ENCODE measurements around the gene NALCN. TPM values are rescaled to one million over a fixed set of nuclear protein-coding genes. Genes with fewer than 3 reads are reported as not detected.

NALCN gene
- total and polyA plus RNA-seq, 9 donors, result 0.24 to 1.2 (median 0.33) TPM

DNA sequence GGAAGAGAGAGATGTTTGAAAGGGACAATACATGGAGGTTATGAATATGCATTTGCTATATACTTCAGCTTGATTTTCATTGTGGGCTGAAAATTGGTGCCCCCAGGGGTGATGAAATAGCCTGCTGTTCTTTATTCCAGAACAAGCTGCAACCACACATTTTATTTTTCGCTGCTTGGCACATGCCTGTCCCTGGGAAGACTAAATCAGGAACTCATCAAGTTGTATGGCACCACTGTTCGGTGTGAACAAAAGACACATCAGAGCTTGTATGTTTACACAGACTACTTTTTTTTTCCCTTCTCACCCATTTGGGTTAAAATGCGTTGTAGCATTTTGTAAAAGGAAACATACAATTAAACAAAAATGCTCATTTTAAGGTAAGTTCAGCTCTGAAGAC is 230.7 kb downstream of the NALCN start:
- Histone ChIP-seq H3K9me3 (replicated peaks; ENCODE audit: control insufficient read depth, low read depth, low read length) (no peaks in the 10 kb centered on the region), H3K27ac (ENCODE audit: low read length) (no peak overlapping the region), H3K36me3 (ENCODE audit: control insufficient read depth, insufficient read depth, low read length) (no peaks in the 10 kb centered on the region), H3K4me3 (ENCODE audit: low read length) (no peak overlapping the region), H3K27me3 (ENCODE audit: control insufficient read depth, insufficient read depth, low read length) (no peaks in the 10 kb centered on the region), H3K4me1 (ENCODE audit: control insufficient read depth, insufficient read depth, low read length) (no peaks in the 10 kb centered on the region)
- WGBS (ENCODE audit: insufficient coverage), result 100% methylated on average over 1 of the region's 3 CpGs
- DNase-seq, result no peak

DNA sequence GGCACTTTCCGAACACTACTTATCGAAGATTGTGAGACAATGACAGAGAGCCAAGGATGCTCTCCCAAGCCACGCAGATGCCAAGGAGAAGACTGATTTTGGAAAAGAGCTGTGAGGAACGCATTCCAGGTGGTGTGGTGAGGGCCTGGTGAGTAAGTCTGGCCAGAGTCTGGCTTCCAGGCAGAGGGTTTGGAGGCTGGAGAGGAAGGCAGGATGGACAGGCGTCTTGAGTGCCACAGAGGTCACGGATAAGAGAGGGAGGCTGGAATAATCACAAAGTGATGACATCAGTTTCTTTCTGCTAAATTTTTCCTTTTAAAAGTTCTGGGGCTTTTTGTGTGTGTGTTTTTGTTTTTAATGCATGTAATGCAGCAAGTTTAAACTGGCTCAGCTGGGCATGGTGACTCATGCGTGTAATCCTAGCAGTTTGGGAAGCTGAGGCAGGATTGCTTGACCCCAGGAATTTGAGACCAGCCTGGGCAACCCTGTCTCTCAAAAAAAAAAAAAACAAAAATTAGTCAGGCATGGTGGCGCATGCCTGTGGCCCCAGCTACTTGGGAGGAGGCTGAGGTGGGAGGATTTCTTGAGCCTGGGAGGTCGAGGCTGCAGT is 235.1 kb downstream of the NALCN start:
- Histone ChIP-seq H3K4me3 (ENCODE audit: low read length) (no peak overlapping the region), H3K9me3 (replicated peaks; ENCODE audit: control insufficient read depth, low read depth, low read length) (no peaks in the 10 kb centered on the region), H3K27ac (ENCODE audit: low read length) (no peak overlapping the region), H3K4me1 (ENCODE audit: control insufficient read depth, insufficient read depth, low read length) (no peaks in the 10 kb centered on the region), H3K27me3 (ENCODE audit: control insufficient read depth, insufficient read depth, low read length) (no peaks in the 10 kb centered on the region), H3K36me3 (ENCODE audit: control insufficient read depth, insufficient read depth, low read length) (no peaks in the 10 kb centered on the region)
- no peak for DNase-seq
- WGBS (ENCODE audit: insufficient coverage), result 84% methylated on average over 5 of the region's 9 CpGs

DNA sequence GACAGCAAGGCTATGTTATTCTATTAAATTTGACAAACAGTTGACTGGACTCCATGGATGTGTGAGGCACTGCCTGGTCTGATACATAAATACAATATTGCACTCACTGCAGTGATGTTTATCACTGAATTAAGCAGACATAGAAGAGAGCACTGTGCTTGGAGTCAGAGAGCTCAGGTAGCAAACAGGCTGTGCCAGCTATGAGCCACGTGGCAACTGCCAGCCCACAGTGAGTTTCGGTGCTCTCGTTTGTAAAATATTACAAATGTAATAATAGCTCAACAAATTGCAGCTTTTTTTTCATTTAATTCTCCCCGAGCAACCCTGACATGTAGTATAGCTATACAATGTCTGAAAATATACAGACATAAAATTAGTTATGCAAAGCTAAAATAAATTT is 237.3 kb downstream of the NALCN start:
- Histone ChIP-seq H3K4me3 (ENCODE audit: low read length) (no peak overlapping the region), H3K9me3 (replicated peaks; ENCODE audit: control insufficient read depth, low read depth, low read length) (no peaks in the 10 kb centered on the region), H3K27me3 (ENCODE audit: control insufficient read depth, insufficient read depth, low read length) (no peaks in the 10 kb centered on the region), H3K27ac (ENCODE audit: low read length) (no peak overlapping the region), H3K4me1 (ENCODE audit: control insufficient read depth, insufficient read depth, low read length) (no peaks in the 10 kb centered on the region), H3K36me3 (ENCODE audit: control insufficient read depth, insufficient read depth, low read length) (no peaks in the 10 kb centered on the region)
- DNase-seq, result no peak
- WGBS (ENCODE audit: insufficient coverage), result no CpG with 5 or more reads among the region's 4 CpGs

DNA sequence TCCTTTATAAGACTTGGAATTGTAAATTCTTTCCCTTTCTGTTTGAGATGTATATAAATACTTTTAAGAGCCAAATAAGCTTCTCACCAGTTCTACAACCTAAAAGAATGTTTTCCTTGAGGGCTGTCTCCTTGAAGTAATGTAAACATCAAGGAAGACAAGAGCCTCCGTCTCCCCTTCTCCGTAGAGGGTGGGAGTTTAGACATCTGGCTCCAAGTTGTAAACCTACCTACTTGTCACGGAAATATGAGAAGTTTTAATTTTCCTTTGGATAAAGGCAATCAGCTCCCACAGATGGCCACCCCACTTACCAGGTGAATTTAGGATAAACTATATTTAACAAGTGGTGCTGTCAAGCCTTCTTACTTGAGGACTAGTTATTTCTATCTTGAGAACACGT is 237.9 kb downstream of the NALCN start:
- Histone ChIP-seq H3K27me3 (ENCODE audit: control insufficient read depth, insufficient read depth, low read length) (no peaks in the 10 kb centered on the region), H3K4me1 (ENCODE audit: control insufficient read depth, insufficient read depth, low read length) (no peaks in the 10 kb centered on the region), H3K9me3 (replicated peaks; ENCODE audit: control insufficient read depth, low read depth, low read length) (no peaks in the 10 kb centered on the region), H3K36me3 (ENCODE audit: control insufficient read depth, insufficient read depth, low read length) (no peaks in the 10 kb centered on the region), H3K4me3 (ENCODE audit: low read length) (no peak overlapping the region), H3K27ac (ENCODE audit: low read length) (no peak overlapping the region)
- WGBS (ENCODE audit: insufficient coverage), result no CpG with 5 or more reads among the region's 4 CpGs
- DNase-seq, result no peak

DNA sequence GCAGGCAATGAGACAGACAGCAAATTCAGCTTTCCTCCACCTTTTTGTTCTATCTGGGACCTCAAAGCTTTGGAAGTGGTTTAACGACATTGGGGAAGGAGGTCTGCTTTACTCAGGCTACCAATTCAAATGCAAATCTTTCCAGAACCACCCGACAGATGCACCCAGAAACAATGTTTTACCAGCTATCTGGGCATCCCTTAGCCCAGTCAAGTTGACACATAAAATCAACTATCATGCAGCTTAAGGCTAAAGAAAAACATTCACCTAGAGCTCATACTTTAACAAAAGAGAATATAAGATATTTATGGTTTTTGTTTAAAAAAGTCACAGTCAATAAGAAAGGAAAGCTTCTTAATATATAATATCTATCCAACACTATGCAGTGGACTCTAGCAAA is 246.0 kb downstream of the NALCN start:
- Histone ChIP-seq H3K4me1 (ENCODE audit: control insufficient read depth, insufficient read depth, low read length) (no peaks in the 10 kb centered on the region), H3K4me3 (ENCODE audit: low read length) (no peak overlapping the region), H3K36me3 (ENCODE audit: control insufficient read depth, insufficient read depth, low read length) (no peaks in the 10 kb centered on the region), H3K27me3 (ENCODE audit: control insufficient read depth, insufficient read depth, low read length) (no peaks in the 10 kb centered on the region), H3K9me3 (replicated peaks; ENCODE audit: control insufficient read depth, low read depth, low read length) (no peaks in the 10 kb centered on the region), H3K27ac (ENCODE audit: low read length) (no peak overlapping the region)
- no CpG with 5 or more reads among the region's 2 CpGs for WGBS (ENCODE audit: insufficient coverage)
- DNase-seq, result no peak

DNA sequence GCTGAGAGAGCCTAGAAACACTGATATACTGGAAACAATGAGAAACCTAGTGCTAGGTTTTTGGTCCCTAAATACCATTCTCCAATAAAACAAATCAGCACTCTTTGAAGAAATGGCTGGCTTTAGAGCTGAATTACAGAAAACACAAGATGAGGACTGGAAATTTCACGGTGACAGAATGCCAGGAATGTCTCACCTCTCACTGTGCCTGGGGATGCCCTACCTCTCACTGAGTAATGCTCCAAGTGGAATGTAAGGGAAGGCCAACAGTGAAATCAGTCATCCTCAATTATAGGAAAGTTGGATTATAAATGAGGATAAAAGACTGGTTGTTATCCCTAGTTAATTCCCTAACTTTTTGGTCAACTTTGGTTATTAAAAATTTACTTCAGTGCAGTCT is 259.0 kb downstream of the NALCN start:
- WGBS (ENCODE audit: insufficient coverage), result no CpG with 5 or more reads among the region's 1 CpG

DNA sequence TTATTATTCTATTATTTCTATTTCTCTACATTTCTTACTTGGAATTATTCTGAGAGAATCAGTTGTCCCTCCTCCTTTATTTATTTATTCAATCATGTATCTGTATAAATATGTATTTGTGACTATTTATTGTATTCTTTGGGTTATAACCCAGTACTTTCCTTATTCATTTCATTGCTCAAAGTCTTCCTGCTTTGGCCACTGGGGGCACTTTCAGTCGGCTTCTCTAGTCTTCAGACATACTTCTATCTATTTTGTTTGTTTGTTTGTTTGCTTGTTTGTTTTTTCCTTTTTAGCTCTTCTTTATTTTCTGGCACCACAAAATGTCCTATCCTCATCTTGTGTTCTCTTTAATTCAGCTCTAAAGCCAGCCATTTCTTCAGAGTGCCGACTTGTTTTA is 260.4 kb downstream of the NALCN start:
- Histone ChIP-seq H3K4me1 (ENCODE audit: control insufficient read depth, insufficient read depth, low read length) (no peaks in the 10 kb centered on the region), H3K4me3 (ENCODE audit: low read length) (no peak overlapping the region), H3K9me3 (replicated peaks; ENCODE audit: control insufficient read depth, low read depth, low read length) (no peaks in the 10 kb centered on the region), H3K36me3 (ENCODE audit: control insufficient read depth, insufficient read depth, low read length) (no peaks in the 10 kb centered on the region), H3K27me3 (ENCODE audit: control insufficient read depth, insufficient read depth, low read length) (no peaks in the 10 kb centered on the region), H3K27ac (ENCODE audit: low read length) (no peak overlapping the region)
- DNase-seq, result no peak
- WGBS (ENCODE audit: insufficient coverage), result no CpG with 5 or more reads among the region's 2 CpGs

More for the DNA sequence above, 259.0 kb downstream of the NALCN start:
- no peaks in the 10 kb centered on the region for H3K27me3 ChIP-seq (ENCODE audit: control insufficient read depth, insufficient read depth, low read length)
- H3K4me1 ChIP-seq (ENCODE audit: control insufficient read depth, insufficient read depth, low read length), result no peaks in the 10 kb centered on the region
- H3K36me3 ChIP-seq (ENCODE audit: control insufficient read depth, insufficient read depth, low read length), result no peaks in the 10 kb centered on the region
- H3K9me3 ChIP-seq (replicated peaks; ENCODE audit: control insufficient read depth, low read depth, low read length), result no peaks in the 10 kb centered on the region
- H3K4me3 ChIP-seq (ENCODE audit: low read length), result no peak overlapping the region
- DNase-seq, result no peak
- no peak overlapping the region for H3K27ac ChIP-seq (ENCODE audit: low read length)

DNA sequence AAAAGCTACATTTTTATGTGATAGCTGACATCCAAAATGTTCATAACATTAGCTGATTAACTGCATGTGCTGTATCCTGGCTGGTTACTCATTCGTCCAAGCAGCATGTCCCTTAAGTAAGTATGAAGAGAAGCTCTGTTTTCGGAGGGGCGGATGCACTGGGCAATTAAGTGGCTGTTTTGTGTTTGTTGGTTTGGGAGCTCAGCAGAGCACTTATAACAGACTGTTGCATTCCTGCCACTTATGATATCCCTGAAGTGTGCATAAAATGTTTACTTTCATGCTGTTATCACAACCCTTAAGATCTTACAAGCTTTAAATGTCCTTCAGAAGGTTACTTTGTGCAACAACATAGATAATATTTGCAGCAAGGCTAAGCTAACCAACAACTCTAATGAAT is 264.1 kb downstream of the NALCN start:
- Histone ChIP-seq H3K4me3 (ENCODE audit: low read length) (no peak overlapping the region), H3K4me1 (ENCODE audit: control insufficient read depth, insufficient read depth, low read length) (no peaks in the 10 kb centered on the region), H3K9me3 (replicated peaks; ENCODE audit: control insufficient read depth, low read depth, low read length) (no peaks in the 10 kb centered on the region), H3K36me3 (ENCODE audit: control insufficient read depth, insufficient read depth, low read length) (no peaks in the 10 kb centered on the region), H3K27ac (ENCODE audit: low read length) (no peak overlapping the region), H3K27me3 (ENCODE audit: control insufficient read depth, insufficient read depth, low read length) (peaks cover 2% of the 10 kb centered on the region)
- WGBS (ENCODE audit: insufficient coverage), result 20% methylated on average over 1 of the region's 3 CpGs
- DNase-seq, result no peak

DNA sequence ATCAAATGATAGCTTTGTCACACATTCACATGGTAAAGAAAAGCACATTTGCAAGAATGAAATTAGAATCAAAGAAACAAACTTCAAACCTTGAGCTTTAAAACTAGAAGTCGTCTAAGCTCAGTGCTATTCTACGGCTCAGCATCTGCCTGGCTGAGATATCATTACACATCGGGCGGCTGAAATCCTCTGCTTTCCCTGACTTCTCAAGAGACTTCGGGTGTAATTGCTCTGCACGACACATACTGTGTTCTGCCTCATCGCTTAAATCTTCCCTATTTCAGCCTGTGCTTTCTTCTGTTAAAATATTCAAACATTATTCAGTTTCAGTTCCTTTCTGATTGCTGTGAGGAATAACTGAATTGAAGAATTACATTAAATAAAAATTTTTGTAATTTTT is 265.3 kb downstream of the NALCN start:
- H3K27ac ChIP-seq (ENCODE audit: low read length), result no peak overlapping the region
- peak; percentile 59 for DNase-seq
- H3K9me3 ChIP-seq (replicated peaks; ENCODE audit: control insufficient read depth, low read depth, low read length), result no peaks in the 10 kb centered on the region
- H3K4me1 ChIP-seq (ENCODE audit: control insufficient read depth, insufficient read depth, low read length), result no peaks in the 10 kb centered on the region
- peaks cover 2% of the 10 kb centered on the region for H3K27me3 ChIP-seq (ENCODE audit: control insufficient read depth, insufficient read depth, low read length)
- no peaks in the 10 kb centered on the region for H3K36me3 ChIP-seq (ENCODE audit: control insufficient read depth, insufficient read depth, low read length)
- 0% methylated on average over 4 of the region's 7 CpGs for WGBS (ENCODE audit: insufficient coverage)
- H3K4me3 ChIP-seq (ENCODE audit: low read length), result no peak overlapping the region

DNA sequence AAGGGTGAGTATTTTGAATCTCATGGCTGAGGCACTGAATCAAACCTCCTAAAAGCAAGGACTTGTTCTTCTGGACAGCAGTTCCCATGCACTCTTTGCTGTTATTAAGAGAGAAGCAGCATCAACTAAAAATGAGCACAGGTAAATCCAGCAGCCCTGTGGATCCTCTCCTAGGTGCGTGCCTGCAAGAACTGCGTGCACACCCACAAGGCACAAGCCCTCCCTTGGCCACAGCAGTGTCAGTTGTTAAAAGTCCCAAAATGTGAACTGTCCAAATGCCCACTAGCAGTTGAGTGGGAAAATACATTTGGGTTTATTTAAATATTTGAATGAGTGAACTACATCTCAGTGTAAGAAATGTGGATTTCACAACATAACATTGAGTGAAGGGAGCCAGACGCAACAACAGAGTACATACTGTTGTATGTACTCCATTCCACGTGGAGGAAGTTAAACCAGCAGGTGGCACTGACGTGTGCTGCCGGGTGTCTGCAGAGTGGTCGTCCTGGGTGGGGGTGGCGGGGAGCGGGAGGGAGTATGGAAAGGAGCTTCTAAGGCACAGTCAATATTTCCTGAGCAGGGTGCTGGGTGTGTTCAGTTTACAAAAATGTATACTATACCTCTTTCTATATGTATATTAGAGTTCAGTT is 266.4 kb downstream of the NALCN start:
- no peak overlapping the region for H3K4me3 ChIP-seq (ENCODE audit: low read length)
- no peaks in the 10 kb centered on the region for H3K36me3 ChIP-seq (ENCODE audit: control insufficient read depth, insufficient read depth, low read length)
- no peaks in the 10 kb centered on the region for H3K9me3 ChIP-seq (replicated peaks; ENCODE audit: control insufficient read depth, low read depth, low read length)
- 10% methylated on average over 4 of the region's 9 CpGs for WGBS (ENCODE audit: insufficient coverage)
- DNase-seq, result no peak
- H3K27me3 ChIP-seq (ENCODE audit: control insufficient read depth, insufficient read depth, low read length), result peaks cover 2% of the 10 kb centered on the region
- H3K4me1 ChIP-seq (ENCODE audit: control insufficient read depth, insufficient read depth, low read length), result no peaks in the 10 kb centered on the region
- H3K27ac ChIP-seq (ENCODE audit: low read length), result no peak overlapping the region

All from muscle of leg (tissue), 11 donors.